GM12875 (cell line): Measurements from ENCODE around the gene CNGB1.
A peak's percentile ranks its signal among the peaks of the same experiment; 100 is the strongest.
"Not testable (repeated sequence)": the region's sequence is repeated elsewhere in the genome, so short reads cannot be mapped to it uniquely, and the experiment has no call there.

Experiments
- H3K4me3 ChIP-seq: one replicate; pipeline ENCODE4 v1.5.1; 2011; ENCODE audit warnings: low read depth, low read length, control low read depth
- CTCF ChIP-seq: IDR thresholded peaks from 2 replicates; pipeline ENCODE4 v1.5.1; 2011; ENCODE audit warnings: low read depth, mild to moderate bottlenecking, control low read depth, inconsistent platforms, low read length, moderate library complexity, borderline replicate concordance; ENCODE audit not compliant: insufficient read depth

CNGB1 gene

GRCh38 chr16:57984443-57985203 is 13.7 kb upstream of the CNGB1 start:
- peak overlapping the region; percentile 32 for H3K4me3 ChIP-seq
- no peak for TF ChIP-seq CTCF

- no peak for TF ChIP-seq CTCF
- H3K4me3 ChIP-seq = no peak overlapping the region
These were observed 11.5 kb upstream of the CNGB1 start for GRCh38 chr16:57982385-57982784.

GRCh38 chr16:57981636-57982035 is 10.7 kb upstream of the CNGB1 start:
- no peak for TF ChIP-seq CTCF
- H3K4me3 ChIP-seq = no peak overlapping the region

- TF ChIP-seq CTCF = no peak
- no peak overlapping the region for H3K4me3 ChIP-seq
These were observed 8.2 kb upstream of the CNGB1 start for GRCh38 chr16:57979006-57979585.

GRCh38 chr16:57978070-57978465 is 7.1 kb upstream of the CNGB1 start:
- not testable (repeated sequence) for H3K4me3 ChIP-seq

- no peak for TF ChIP-seq CTCF
- H3K4me3 ChIP-seq = no peak overlapping the region
These were observed 6.6 kb upstream of the CNGB1 start for GRCh38 chr16:57977418-57978069.

GRCh38 chr16:57976331-57976796 is 5.4 kb upstream of the CNGB1 start:
- no peak overlapping the region for H3K4me3 ChIP-seq
- TF ChIP-seq CTCF = no peak
